NCI-H2029 treated with DMSO at 0.1 percent for 48 hours (cell line): ENCODE data around the gene DPP9.
"Not testable (repeated sequence)": the region's sequence is repeated elsewhere in the genome, so short reads cannot be mapped to it uniquely, and the experiment has no call there.

Source experiments
- DNase-seq: peaks from one replicate; lab custom pipeline; 2025; lab: John Stamatoyannopoulos, UW

The DPP9 gene

DNA sequence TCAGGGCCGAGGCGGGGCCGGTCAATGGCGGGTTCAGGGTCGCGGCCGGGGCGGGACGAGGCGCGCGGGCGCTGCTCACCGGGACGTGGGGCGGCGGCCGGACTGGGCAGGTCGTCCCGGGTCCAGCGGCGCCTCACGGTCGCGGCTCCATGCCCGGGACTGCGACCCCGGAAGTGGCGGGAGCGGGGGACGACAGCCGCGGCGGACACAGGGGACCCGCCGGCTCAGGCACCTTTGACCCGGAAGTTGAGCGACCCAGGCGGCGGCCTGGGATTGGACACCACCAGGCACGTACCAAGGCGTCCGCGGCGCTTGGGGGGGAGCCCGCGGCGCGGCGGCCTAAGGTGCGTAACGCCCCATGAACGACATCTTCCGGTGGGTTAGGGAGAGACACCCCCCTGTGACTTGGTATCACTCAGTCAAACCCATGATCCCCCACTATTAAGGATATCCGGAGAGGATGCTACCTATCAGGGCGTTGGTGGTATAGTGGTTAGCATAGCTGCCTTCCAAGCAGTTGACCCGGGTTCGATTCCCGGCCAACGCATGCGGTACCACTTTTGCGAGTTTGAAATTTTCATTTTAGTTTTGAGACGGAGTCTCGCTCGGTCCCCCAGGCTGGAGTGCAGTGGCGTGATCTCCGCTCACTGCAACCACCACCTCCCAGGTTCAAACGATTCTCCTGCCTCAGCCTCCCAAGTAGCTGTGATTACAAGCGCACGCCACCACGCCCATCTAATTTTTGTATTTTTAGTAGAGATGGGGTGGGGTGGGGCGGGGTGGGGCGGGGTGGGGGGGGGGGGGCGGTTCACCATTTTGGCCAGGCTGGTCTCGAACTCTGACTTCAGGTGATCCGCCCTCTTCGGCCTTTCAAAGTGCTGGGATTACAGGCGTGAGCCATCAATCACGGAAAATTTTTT, at the start of gene DPP9:
Gene DPP9, minus strand, starts transcription at position 248 of the 920 bp plus-strand sequence. CDS start 3,936 bp downstream, outside the sequence.
- peak; percentile 96 for DNase-seq

DNA sequence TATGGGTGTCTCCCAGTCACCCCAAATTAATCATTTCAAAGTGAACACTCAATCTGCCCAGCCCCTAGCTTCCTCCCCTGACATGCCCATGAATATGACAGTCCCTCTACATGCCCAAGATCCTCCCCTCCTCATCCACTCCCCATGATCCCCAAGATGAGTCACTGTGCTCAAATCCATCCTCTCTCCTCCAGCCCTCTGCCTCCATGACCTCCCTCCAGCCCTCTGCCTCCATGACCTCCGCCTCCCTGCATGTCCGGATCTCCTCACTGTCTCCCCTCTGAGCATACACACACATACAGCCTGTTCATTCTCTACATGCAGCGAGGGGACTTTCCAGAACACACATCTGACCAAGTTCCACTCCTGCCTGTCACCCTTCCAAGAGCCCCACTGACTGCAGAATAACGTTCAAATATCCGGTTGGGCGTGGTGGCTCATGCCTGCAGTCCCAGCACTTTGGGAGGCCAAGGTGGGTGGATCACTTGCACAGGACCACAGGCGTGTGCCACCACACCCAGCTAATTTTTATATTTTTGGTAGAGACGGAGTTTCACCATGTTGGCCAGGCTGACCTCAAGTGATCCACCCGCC, 49.5 kb upstream of the DPP9 start:
- no peak for DNase-seq

DNA sequence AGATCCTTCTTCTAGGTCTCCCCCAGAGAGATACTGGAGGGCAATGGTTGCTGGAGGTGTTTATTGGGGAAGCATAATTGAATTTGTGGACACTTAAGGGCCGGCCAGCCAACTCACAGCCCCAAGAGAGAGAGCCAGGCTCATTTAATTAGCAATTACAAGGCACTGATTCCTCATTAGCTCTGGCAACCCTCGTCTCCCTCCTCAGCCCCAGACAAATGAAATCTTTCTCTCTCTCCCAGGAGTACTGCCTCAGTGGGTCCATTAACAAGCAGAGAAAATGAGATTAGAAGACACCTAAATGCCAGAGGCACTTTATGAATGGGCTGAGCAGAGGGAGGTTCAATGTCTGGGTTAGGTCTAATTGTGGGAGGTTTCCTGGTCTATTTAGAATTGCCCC, 48.9 kb upstream of the DPP9 start:
- DNase-seq = no peak

DNA sequence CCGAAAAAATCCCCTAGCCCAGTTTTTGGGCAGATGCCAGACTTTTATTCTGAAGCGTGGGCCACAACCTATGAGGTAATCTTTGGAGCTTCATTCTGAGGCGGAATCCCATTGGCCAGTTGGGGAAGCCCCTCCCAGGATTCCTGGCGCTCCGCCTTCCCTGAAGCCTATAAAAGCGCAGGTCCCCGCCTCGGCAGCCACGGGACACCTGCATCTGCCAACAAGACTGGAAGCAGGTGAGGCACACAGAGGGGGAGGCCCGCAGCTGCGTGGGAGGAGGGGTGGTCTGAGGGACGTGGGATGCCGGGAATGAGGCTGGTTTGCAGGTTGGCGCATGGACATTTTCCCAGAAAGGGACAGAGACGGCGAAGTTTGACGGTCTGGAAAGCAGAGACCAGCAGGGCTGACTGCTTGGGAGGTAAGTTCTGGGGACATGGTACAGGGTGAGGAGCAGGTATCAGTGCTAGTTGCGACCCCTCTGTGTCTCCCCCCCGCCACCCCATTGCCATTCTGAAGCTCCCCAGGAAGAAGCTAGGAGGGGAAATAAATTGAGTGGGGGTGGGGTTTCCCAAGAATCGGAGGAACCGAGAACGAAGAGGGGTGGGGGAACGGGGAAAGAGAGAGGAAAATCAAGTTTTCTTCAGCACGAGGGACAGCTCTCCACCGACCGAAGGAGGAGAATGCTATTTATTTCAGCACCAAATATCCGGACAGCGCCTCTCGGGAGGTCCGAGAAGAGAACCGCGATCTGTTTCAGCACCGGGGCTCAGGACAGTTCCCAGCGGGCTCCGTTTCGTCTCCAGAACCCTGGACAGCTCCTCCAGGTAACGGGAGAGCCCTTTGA, 45.5 kb upstream of the DPP9 start:
- peak; percentile 72 for DNase-seq

DNA sequence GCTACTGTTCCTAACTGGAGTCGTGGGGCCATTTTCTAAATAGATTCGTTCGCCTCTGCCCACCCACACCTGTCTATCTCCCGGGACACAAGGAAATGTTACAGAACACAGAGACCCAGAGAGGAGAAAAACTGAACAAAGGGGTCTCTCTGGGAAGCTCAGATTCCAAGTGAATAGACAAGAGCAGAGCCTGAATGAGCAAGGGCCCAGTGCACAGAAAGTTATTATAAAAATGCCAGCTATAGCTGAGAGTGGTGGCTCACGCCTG, 40.7 kb upstream of the DPP9 start:
- no peak for DNase-seq

DNA sequence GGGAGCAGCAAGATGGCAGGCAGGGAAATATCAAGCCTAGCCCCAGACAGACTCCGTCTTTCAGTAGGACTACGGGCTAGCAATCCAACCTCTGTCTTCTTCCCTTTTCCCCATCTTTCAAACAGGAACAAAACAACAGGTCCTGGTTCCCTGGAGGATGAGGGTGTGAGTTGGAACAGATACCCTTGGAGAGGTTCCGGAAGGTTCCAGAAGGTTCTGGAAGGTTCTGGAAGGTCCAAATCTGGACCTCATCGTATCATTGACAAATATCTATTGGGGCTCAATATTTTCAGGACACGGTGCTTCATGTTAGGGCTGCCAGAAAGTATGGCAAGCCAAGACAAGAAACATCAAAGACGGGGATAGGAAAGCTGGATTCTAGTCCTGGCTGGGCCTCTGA, 39.4 kb upstream of the DPP9 start:
- DNase-seq = no peak

DNA sequence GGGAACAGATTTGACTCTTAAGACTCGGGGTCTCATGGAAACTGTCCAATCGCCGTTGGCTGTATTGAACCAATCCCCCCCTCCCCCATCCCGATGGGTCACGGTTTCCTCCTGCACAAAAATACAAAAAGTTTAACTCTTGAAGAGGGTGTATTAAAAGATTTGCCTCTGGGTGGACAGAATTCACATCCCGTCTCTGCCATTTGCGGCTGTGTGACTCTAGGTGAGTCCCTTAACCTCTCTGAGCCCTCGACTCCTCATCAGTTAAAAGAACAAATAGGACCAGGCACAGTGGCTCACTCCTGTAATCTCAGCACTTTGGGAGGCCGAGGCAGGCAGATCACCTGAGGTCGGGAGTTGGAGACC, 36.6 kb upstream of the DPP9 start:
- no peak for DNase-seq

DNA sequence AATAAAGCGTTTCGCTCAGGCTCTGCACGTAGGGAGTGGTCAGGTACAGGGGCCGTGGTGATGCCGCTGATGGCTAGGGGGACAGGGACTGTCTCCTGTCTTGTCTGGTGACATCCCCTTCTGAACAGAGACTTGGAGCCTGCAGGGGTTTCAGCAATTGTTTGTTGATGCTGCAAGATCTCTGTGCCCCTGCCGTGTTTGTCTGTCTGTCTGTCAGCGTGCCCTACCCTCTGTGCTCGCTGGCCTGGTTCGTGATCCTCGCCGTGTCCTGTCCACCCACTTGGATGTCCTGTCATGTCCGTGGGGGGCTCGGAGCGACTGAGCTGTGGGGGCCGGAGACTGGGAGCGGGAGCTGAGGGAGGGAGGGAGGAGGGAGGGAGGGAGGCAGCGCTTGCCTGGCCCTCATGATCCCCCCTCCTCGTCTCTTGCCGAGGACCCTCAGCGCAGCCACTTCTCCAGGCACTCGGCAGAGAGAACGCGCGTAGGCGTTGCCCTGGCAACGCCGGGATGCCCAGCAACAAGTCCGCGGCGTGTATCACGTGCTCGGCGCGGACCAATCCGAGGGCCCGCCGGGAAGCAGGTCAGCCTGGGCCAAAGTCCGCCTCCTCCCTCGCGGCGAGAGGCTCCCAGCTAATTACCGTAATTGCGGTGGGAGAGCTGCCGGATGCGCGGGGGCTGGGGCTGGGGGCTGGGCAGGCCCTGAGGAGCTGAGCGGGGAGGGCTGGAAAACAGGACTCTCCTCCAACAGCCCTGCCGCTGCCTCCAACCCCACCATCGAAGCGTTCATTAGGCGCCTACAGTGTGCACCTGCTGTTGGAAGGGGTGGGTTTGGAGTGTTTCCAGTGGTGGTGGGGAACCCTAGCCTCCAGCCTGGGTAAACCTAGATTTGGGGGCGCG, 36.0 kb upstream of the DPP9 start:
- peak; percentile 80 for DNase-seq

DNA sequence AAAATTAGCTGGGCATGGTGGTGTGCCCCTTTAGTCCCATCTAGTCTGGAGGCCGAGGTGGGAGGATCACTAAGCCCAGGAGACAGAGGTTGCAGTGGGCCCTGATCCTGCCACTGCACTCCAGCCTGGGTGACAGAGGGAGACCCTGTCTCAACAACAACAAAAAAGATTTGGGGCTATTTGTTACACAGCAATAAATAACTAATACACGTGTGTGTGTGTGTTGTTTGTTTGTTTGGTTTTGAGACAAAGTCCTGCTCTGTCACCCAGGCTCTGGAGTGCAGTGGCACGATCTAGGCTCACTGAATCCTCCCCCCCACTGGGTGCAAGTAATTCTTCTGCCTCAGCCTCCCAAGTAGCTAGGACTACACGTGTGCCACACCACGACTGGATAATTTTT, 35.0 kb upstream of the DPP9 start:
- DNase-seq = no peak

DNA sequence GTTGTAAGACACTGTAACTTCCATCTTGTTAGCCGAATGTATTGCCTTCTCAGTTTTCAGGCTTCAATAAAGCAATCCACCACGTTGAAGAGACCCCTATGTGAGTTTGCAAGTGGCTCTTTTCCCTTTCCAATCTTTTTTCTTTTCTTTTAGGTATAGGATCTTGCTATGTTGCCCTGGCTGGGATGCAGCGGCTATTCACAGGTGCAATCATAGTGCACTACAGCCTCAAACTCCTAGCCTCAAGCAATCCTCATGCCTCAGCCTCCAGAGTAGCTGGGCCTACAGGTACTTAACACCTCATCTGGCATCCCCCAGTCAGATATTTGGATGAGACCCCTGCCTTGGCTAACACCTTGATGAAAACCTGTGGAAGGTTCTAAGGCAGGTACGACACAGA, 34.4 kb upstream of the DPP9 start:
- DNase-seq = no peak

DNA sequence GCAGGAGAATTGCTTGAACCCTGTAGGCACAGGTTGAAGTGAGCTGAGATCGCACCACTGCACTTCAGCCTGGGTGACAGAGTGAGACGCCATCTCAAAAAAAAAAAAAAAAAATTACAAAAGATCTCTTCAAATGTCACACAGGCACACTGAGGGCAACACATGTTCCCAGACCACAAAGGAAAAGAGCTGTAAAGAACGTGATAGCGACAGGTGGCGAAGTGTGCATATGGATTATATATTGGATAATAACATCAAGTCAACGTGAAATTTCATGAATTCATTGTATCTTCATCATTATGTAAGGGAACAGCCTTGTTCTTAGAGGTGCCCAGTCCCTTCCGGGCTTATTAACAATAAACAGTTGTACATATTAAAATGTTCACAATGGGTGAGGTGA, 31.8 kb upstream of the DPP9 start:
- DNase-seq = no peak

DNA sequence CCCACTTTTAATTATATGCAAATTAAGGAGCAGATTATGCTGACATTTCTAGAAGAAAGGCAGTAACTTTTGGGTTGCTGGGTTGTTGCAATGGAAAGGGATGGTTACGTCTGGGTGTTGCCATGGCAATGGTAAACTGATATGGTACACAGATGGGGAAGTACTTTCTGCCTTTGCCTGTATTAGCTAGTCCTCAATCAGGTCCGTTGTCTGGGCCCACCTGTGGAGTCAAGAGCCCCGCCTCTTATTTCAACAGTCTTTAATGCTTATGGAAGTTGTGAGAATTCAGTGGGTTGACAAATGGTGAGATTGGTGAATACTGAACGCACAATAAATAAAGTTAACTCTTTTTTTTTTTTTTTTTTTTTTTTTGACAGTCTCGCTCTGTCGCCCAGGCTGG, 30.6 kb upstream of the DPP9 start:
- no peak for DNase-seq

DNA sequence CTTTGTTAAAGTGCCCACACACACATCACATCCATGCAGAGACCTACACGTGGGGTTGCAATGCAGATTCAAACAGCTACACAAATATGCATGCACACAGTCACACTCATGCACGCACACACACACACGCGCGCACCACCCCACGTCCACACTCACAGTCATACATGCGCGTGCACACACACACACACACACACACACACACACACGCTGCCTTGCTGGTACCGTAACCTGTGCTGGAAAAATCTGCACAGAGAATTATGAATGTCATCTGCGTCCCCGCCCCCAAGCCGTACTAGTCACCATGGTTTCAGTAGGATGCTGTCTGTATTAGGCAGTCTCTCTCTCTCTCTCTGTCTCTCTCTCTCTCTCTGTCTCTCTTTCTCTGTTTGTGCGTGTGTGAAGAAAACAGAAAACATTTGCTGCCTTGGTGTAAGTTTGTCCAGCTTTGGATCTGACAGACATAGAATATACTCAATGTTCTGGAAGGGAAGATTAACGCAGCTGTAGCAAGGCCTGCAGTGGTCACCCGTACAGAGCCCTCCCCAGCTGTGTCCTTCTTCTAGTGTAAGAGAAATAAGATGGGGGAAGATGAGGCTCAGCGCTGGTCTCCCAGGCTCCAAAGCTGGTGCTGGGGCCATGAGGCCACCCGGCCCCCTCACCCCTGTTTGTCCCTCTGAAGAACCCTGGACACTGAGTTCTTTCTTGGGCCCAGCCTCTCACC, 26.4 kb upstream of the DPP9 start:
- no peak for DNase-seq

DNA sequence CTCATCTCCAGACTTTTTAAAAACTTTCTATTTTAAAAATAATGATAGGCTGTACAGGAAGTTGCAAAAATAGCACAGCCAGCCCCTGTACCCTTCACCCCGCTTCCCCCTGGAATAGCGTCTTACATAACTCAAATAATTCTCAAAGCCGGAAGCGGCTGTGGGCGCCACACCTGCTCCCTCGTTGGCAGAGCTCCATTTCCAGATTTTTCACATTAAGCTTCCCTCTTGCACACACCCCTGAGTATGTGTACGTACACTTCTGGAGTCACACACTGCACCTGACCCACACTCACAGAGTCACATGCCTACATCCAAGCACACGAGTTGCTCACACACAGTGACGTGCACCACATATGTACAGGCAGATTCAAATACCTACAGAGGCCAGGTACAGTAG, 24.9 kb upstream of the DPP9 start:
- DNase-seq = no peak

DNA sequence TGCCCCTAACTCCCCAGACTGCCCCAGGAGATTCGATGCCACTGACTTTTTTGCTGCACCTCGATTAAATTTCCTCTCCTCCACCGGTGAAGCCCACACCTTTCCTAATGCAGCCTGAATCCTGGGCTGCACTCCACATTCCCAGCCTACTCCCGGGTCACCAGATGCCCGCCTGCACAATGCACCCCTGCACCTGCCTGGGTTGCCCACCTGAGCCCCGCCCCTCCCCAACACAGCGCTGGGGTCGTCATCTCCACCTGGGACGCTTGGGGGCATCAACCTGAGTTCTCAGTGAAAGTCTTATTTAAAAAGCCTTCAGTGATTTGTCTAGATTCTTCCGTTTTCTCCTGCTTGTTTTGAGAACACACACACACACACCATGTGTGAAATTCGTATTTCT, 24.5 kb upstream of the DPP9 start:
- DNase-seq = no peak

DNA sequence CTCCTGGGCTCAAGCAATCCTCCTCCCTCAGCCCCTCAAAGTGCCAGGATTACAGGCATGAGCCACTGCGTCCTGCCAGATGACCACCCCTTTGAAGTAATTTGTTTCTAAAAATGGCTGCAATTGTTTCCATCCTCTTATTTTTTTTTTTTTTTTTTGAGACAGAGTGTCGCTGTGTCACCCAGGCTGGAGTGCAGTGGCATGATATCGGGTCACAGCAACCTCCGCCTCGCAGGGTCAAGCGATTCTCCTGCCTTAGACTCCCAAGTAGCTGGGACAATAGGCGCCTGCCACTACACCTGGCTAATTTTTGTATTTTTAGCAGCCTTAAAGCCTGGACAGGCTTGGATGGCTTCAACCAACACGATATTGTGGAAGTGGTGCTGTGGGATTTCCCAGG, 22.3 kb upstream of the DPP9 start:
- DNase-seq = no peak

DNA sequence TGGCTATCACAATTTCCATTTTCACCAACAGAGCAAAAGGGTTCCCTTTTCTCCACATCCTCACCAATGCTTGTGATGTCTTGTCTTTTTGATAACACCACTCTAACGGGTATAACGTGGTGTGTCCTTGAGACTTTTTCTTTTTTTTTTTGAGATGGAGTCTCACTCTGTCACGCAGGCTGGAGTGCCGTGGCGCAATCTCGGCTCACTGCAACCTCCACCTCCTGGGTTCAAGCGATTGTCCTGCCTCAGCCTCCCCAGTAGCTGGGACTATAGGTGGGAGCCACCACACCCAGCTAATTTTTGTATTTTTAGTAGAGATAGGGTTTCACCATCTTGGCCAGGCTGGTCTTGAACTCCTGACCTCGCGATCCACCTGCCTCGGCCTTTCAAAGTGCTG, 21.5 kb upstream of the DPP9 start:
- DNase-seq = not testable (repeated sequence)

DNA sequence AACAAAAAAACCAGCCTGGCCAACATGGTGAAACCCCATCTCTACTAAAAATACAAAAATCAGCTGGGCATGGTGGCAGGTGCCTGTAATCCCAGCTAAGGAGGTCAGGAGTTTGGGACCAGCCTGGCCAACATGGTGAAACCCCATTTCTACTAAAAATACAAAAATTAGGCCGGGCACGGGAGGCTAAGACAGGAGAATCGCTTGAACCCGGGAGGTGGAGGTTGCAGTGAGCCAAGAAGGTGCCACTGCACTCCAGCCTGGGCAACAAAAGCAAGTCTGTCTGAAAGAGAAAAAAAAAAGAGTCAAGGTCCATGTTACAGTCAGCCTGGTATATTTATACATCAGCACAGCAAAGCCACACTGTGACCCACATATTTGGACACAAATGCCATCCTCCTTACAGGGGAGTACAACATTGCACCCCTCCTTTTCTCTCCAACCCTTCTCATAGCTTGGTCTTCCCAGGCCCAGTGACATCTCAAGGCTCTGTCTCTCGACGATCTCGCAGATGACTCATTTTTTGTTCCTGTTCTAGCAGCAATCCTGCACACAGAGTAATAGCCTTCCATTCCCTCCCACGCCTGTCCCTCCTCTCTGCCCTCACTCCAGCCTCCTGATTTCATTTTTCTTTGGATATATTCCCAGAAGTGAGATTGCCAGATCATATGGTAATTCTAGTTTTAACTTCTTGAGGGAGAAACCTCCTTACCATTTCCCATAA, 21.0 kb upstream of the DPP9 start:
- DNase-seq = no peak

DNA sequence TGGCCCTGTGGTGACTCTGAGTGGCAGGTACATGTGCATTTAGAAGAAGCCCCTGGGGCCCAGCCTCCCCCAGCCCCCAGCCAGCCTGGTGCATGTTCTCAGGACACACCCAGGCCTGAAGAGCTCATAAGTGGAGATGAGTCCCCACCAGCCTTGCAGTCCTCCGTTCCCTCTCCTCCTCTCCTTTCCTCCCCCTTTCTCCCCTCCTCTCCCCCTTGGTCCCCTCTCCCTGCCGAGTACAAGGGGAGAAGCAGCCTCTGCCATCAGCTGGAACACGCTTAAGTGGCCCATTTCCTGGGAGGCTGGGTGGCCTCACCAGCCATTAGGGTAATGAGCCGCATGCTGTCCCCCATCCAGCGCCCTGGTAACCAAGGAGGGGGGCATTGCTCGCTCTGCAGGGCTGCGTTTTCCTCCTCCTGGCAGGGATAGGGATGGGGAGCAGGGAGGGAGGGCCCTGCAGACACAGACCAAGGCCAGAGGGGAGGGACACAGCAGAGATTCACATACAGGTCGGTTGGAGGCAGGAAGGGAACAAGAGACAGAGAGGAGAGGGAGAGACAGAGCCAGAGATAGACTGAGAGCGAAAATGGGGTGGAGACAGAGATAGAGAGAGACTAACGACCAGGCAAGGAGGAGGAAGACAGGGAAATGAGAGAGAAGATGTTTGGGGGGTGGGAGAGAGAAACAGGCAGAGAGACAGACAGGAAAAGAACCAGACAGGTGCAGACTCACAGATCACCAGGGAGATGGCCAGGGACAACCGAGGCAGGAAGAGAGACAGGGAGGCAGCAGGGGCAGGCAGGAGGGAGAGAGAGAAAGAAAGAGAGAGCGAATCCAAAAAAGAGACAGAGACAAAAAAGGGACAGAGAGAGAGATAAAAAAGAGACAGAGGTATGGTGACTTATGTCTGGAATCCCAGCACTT, 19.3 kb upstream of the DPP9 start:
- no peak for DNase-seq

DNA sequence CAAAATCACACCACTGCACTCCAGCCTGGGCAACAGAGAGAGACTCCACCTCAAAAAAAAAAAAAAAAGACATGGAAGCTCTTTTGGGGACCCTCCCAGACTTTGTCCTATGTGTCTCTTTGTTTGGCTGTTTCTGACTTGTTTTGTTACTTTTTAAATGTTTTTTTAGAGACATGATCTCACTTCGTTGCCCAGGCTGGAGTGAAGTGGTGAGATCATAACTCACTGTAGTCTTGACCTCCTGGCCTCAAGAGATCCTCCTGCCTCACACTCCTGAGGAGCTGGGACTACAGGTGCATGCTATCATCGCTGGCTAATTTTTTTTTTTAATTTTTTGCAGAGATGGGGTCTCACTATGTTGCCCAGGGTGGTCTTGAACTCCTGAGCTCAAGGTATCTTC, 16.4 kb upstream of the DPP9 start:
- no peak for DNase-seq
